ENCODE results near the gene ENDOV. TPM values are rescaled to one million over a fixed set of nuclear protein-coding genes. Genes with fewer than 3 reads are reported as not detected.

The ENDOV gene
- total RNA-seq, 2 donors from 2014 or later: 3.8 to 4.9 TPM

- TF ChIP-seq, protein P1, sequence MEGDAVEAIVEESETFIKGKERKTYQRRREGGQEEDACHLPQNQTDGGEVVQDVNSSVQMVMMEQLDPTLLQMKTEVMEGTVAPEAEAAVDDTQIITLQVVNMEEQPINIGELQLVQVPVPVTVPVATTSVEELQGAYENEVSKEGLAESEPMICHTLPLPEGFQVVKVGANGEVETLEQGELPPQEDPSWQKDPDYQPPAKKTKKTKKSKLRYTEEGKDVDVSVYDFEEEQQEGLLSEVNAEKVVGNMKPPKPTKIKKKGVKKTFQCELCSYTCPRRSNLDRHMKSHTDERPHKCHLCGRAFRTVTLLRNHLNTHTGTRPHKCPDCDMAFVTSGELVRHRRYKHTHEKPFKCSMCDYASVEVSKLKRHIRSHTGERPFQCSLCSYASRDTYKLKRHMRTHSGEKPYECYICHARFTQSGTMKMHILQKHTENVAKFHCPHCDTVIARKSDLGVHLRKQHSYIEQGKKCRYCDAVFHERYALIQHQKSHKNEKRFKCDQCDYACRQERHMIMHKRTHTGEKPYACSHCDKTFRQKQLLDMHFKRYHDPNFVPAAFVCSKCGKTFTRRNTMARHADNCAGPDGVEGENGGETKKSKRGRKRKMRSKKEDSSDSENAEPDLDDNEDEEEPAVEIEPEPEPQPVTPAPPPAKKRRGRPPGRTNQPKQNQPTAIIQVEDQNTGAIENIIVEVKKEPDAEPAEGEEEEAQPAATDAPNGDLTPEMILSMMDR (IDR thresholded peaks at IDR 0.05): no peak
- no peak for DNase-seq (ENCODE audit: low spot score)
- peaks cover 33 to 62% of the 10 kb centered on the region in 2 donors for H3K27me3 ChIP-seq
- H3K36me3 ChIP-seq: no peaks in the 10 kb centered on the region
- no peaks in the 10 kb centered on the region for H3K9me3 ChIP-seq
- peaks cover 0 to 40% of the 10 kb centered on the region in 2 donors for H3K4me1 ChIP-seq
- H3K4me3 ChIP-seq: peak within 1 kb of the TSS in 1 of 2 donors; percentile 37
- H3K27ac ChIP-seq: no peak within 1 kb of the TSS
These were observed 61.2 kb downstream of the ENDOV start, which contains the start of gene NPTX1 for GRCh38 chr17:80475910-80476876. TSS of gene NPTX1 (minus strand) at chr17:80476607. CDS start at chr17:80476446, 161 bp downstream.

DNA sequence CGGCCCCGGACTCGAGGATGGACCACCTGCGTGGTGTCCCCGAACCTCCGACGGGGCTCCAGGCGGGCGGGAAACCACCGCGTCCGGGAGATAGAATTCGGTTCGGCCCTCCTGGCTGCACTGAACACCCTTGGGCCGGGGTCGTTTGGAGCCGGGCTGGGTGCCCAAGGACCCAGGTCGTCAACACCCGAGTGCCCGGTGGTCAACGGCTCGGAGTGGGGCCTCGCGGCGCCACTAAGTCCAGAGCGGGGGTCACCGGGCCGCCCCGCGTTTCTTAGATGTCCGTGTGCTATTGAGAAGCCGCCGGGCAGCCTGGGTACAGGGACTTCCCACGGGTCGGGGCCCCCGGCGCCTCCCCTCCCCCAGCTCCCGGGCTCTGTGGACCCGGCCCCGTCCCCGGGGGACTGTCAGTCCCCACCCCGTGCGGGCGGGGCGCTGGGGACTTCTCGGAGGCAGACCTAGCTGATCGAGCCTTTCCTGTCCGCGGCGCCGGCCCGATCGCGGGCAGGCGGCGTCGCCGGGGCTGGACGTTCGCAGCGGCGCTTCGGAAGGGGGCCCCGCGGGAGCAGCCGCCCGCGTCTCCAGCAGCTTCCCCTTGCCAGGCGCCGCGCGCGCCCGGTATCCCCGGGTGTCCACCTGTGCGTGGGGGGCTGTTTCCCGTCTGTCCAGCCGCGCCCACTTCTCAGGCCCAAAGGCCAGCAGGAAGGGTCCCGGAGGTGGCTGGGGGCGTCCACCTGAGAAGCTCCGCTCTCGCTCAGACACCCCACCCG is 62.1 kb downstream of the ENDOV start:
- Histone ChIP-seq H3K27ac (no peak overlapping the region), H3K36me3 (no peaks in the 10 kb centered on the region), H3K4me1 (peaks cover 0 to 40% of the 10 kb centered on the region in 2 donors), H3K4me3 (peak overlapping the region in 1 of 2 donors; percentile 37), H3K9me3 (no peaks in the 10 kb centered on the region), H3K27me3 (peaks cover 35 to 71% of the 10 kb centered on the region in 2 donors)
- TF ChIP-seq, protein P1 (IDR thresholded peaks at IDR 0.05): no peak
- no peak for DNase-seq (ENCODE audit: low spot score)

- Histone ChIP-seq H3K36me3 (no peaks in the 10 kb centered on the region), H3K27ac (no peak overlapping the region), H3K4me1 (peaks cover 0 to 40% of the 10 kb centered on the region in 2 donors), H3K9me3 (no peaks in the 10 kb centered on the region), H3K4me3 (peak overlapping the region in 1 of 2 donors; percentile 37), H3K27me3 (peaks cover 35 to 74% of the 10 kb centered on the region in 2 donors)
- TF ChIP-seq, protein P1 (IDR thresholded peaks at IDR 0.05): peak in 1 of 2 donors; percentile 60
- DNase-seq (ENCODE audit: low spot score): no peak
These were observed 62.9 kb downstream of the ENDOV start for GRCh38 chr17:80477647-80478478.

- Histone ChIP-seq H3K4me1 (peaks cover 0 to 40% of the 10 kb centered on the region in 2 donors), H3K36me3 (no peaks in the 10 kb centered on the region), H3K27ac (no peak overlapping the region), H3K4me3 (peak overlapping the region in 1 of 2 donors; percentile 37), H3K27me3 (peaks cover 35 to 73% of the 10 kb centered on the region in 2 donors), H3K9me3 (no peaks in the 10 kb centered on the region)
- no peak for DNase-seq (ENCODE audit: low spot score)
- TF ChIP-seq, protein P1 (IDR thresholded peaks at IDR 0.05): no peak
These were observed 63.7 kb downstream of the ENDOV start for GRCh38 chr17:80478487-80479245.

Measured in right atrium auricular region (tissue), 2 donors.